Measurements from ENCODE around the gene PDZRN3.

DNA sequence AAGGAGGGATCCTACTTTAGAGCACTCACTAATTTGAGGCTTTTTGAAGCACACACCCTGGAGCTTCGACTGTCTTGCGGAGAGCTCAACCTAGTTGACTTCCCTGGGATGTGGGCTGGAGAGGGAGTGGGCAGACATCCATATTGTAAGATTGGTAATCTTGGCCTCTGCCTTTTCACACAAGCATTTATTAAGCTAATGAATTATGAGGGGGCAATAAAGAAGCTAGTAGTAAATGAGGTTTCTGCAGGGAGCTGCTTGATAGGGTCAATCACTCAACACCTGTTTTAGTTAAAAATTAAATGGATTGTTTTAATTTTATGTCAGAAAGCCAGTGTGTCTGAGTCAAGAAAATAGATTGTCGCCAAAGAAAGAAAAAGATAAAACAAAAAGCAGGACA, 76.3 kb downstream of the PDZRN3 start:
- TF ChIP-seq, protein P1, sequence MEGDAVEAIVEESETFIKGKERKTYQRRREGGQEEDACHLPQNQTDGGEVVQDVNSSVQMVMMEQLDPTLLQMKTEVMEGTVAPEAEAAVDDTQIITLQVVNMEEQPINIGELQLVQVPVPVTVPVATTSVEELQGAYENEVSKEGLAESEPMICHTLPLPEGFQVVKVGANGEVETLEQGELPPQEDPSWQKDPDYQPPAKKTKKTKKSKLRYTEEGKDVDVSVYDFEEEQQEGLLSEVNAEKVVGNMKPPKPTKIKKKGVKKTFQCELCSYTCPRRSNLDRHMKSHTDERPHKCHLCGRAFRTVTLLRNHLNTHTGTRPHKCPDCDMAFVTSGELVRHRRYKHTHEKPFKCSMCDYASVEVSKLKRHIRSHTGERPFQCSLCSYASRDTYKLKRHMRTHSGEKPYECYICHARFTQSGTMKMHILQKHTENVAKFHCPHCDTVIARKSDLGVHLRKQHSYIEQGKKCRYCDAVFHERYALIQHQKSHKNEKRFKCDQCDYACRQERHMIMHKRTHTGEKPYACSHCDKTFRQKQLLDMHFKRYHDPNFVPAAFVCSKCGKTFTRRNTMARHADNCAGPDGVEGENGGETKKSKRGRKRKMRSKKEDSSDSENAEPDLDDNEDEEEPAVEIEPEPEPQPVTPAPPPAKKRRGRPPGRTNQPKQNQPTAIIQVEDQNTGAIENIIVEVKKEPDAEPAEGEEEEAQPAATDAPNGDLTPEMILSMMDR (IDR thresholded peaks at IDR 0.05) = no peak
- TF ChIP-seq EZH2phosphoT487 (IDR thresholded peaks at IDR 0.05) (no peak), EZH2 (IDR thresholded peaks at IDR 0.05) (no peak)
